SW 1271 (cell line): ENCODE measurements around the gene BCR.

Experiments
- DNase-seq, 2 experiments: peaks; one replicate each; lab custom pipeline; 2025; lab: John Stamatoyannopoulos, UW

BCR gene

GRCh38 chr22:23263651-23264555 lies 83.6 kb downstream of the BCR start:
- no peak for DNase-seq

DNA sequence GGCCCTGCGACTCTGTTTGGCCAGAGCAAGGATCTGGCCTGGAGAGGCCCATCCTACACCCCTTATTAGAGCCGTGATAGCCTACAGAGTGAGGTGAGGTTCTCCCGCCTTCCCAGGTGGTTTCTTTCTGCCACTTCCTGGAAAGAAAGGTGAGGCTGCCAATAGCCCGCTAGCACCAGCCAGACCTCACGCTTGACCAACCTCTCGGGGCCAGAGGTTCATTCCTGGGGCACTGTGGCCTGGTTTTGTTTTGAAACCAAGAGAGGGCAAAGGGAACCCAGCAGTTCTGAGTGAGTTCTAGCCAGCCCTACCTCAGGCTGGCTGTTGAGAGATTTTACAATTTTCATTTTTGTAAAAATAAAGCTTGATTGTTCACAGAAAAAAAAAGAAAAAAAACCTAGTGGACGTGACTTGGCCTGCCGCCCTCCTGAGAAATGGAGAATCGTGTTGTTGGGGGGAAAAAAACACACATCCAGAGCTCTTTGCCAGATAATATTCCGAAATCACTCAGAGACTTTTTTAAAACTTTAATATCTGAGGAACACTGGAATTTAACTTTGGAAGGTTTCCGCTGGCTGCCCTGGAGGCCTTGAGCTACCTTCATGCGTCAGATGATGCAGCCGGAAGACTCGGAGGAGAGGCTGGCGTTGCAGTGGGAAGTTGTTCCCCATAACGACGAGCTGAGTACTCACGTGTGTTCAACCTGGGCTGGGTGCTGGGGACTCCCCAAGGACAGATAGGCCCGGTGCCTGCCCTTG lies 84.5 kb downstream of the BCR start:
- no peak for DNase-seq

DNA sequence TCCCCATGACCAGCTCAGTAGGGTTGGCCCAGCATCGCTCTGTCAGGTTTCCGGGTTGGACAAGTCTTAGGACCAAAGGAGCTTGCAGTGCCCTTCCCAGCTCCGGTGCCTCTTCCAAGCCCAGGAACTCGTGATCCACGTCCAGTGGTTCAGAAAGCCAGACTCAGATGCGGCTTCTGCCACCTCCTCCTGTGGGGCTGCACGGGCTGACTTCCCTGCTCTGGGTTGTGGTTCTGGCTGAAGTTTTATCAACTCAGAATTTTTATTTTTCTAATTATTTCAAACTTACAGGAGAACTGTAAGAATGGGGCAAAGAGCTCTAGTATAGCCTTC lies 85.0 kb downstream of the BCR start:
- no peak for DNase-seq

GRCh38 chr22:23266780-23267179 lies 86.5 kb downstream of the BCR start:
- DNase-seq, result no peak

GRCh38 chr22:23267226-23268043 lies 87.1 kb downstream of the BCR start:
- no peak for DNase-seq

DNA sequence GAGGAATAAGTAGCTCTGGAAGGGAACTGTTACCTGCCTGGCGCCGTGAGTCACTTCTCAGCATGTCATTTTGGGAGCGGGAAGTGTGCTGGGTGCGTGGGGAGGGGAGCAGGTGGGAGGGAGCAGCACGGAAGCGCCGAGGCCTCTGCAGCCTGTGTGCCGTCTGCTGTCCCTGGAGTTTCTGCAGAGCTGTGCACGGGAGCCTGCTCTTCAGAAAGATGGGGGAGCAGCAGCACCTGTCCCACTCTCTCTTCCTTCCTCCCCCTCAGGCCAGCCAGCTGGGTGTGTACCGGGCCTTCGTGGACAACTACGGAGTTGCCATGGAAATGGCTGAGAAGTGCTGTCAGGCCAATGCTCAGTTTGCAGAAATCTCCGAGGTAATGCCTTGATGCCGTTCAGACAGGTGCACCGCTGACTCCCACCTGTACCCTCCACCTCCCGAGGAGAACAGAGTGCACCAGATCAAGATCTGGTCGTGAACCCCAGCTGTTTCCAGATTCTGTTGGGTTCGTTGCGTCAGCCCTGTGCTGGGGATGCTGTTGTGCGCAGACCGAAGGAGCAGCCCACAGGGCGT lies 87.9 kb downstream of the BCR start:
- DNase-seq, result no peak

GRCh38 chr22:23268877-23269276 lies 88.6 kb downstream of the BCR start:
- no peak for DNase-seq

DNA sequence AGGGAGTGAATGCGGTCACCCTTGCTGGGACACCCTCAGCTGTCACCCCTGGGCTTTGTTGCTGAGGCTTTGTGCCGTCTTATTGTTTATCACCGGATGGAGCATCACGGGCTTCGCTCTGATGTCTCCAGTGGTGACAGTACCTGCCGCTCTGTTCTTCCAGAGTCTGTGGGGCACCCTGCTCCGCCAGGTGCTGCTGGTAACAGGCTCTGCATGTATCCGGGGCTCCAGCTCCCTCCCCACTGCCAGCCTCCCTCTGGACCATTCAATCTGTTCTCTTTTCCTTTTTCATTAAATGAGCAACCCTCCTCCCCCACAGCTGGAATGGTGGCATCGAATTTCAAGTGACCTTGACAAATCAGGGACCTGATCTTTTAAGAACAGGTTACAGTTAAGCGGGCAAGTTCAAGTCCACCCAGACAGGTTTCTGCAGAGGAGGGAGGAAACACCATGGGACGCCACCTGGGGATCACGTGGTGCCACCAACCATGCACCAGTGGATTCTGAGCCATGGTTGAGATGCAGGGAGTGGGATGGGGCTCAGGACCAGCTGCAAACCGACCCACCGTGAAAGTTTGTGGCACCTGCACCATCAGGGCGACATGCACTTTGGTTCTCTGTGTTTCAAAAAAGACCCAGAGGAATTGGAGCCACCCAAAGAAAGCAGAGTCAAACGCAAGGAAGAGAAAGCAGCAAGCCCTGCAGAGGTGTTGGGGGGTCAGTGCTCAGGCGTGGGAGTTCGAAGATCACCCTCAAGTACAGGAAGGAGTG lies 89.3 kb downstream of the BCR start:
- DNase-seq, result no peak

DNA sequence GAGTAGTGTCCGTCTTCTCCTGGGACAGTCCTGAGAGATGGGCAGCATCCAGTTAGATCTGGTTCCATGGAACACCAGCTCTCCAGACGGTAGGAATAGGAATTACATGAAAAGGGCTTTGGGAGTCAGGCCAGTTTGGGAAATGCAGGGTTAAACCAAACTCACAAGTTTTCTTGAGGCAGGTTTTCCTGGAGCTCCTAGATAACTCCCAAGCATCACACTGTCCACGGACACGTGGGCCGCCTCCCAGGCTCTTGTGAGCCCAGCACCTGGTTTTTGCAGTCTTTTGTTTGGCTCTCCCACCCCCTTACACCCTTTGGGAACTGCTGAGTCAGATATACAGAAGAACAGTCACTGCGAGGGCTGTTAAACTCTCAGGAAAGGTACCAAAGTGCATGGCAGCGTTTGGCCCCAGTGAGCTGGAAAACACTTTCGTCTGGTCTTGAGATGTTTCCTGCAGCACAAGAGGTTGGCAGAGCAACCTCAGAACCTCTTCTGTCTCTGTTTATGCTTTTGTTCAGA lies 90.0 kb downstream of the BCR start:
- DNase-seq, result no peak

DNA sequence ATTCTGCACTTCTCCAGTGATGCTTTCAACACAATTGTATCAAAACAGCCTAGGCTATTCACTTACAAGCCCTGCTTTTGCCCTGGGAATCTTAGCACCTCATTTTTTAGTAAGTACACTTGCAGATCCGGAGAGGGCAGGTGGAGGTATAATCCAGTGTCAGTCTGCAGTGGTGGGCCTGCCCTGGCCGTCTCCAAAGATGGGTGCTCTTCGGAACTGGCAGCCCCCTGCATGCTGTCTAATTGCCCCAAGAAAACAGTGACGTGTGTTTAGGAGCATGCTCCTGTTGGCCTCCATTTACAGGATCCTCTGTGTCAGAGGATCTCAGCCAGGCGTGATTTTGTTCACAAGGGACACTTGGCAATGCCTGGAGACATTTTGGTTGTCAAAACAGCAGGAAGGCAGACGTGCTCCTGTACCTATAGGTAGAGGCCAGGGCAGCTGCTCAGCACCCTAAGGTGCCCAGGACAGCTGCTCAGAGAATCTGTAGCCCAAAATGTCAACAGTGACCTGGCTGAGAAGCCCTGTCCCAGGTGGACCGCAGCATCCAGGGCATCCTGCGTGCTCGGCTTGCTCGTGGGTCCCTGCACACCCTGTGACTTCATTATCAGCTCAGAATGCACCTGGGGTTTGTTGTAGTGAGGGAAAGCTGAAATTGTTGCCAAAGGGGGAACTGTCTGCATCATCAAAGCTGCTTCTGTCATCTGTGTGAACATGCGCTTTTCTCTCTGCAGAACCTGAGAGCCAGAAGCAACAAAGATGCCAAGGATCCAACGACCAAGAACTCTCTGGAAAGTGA lies 90.7 kb downstream of the BCR start:
- no peak for DNase-seq

DNA sequence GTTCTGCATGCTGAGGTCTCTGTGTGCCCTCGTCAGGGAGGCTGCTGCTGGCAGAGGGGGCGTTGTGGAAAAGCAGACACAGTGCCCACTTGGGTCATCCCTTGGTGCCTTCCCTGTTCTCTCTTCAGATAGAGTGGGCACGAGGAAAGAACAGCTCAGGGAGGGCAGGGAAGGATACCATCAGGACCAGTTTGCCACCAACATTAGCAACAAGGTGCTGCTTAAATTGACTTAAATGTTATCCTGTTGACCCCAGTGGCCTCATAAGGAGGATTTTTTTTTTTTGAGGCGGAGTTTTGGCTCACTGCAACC lies 91.2 kb downstream of the BCR start:
- no peak for DNase-seq

- no peak for DNase-seq
Observed at GRCh38 chr22:23272371-23272770, 92.1 kb downstream of the BCR start.

- no peak for DNase-seq
Observed at GRCh38 chr22:23272834-23273233, 92.5 kb downstream of the BCR start.

GRCh38 chr22:23273445-23274145 lies 93.3 kb downstream of the BCR start:
- DNase-seq, result no peak

DNA sequence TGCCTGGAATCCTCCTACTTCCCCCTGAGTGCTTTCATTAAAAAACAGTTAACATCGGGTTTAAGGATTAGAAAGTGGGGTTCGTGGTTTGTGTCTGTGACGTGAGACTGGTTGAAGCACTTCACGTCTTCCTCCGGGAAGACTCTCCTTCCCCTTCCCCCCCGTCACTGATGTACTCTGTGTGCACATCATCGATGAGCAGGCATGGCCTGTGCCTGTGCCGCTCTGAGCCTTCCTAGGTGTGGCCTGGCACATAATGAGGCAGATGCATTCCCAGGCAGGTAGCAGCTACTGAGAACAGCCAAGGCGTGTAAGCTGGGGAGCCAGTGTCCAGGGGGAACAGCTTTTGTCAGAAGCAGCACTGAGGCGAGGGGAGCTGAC lies 93.8 kb downstream of the BCR start:
- no peak for DNase-seq

GRCh38 chr22:23274891-23275694 lies 94.8 kb downstream of the BCR start:
- no peak for DNase-seq

GRCh38 chr22:23275751-23276150 lies 95.4 kb downstream of the BCR start:
- no peak for DNase-seq

- no peak for DNase-seq
Observed at GRCh38 chr22:23276656-23277582, 96.6 kb downstream of the BCR start.
